CD4-positive, CD25-positive, alpha-beta regulatory T cell (primary cell): ENCODE data around the gene IL17B. TPM values are rescaled to one million over a fixed set of nuclear protein-coding genes. Genes with fewer than 3 reads are reported as not detected.

Experiments
- ATAC-seq, 2 donors: fragments of 150-1000 bp; cut with Tn5 transposase; one replicate each; pipeline ENCODE4 v1.10.0; 2021; ENCODE audit warnings: low read depth in 2 of 2, moderate number of reproducible peaks in 2 of 2, moderate library complexity in 1 of 2
- DNase-seq, 3 donors: peaks; one replicate each; pipeline versions ENCODE4 v3.0.0 to v3.0.0-alpha.2; 2012 to 2022; ENCODE audit warnings: mixed read lengths in 1 of 3
- H3K27ac ChIP-seq: one replicate; pipeline ENCODE4 v1.7.0; 2013; ENCODE audit warnings: mild to moderate bottlenecking, low read length; ENCODE audit not compliant: insufficient read depth, poor library complexity, severe bottlenecking
- H3K27me3 ChIP-seq: one replicate; pipeline ENCODE4 v1.7.0; 2013; ENCODE audit warnings: low read length; ENCODE audit not compliant: control insufficient read depth, insufficient read depth
- H3K36me3 ChIP-seq: one replicate; pipeline ENCODE4 v1.7.0; 2013; ENCODE audit warnings: mild to moderate bottlenecking, low read length, moderate library complexity; ENCODE audit not compliant: control insufficient read depth, insufficient read depth
- H3K4me1 ChIP-seq: 2 replicates; pipeline ENCODE4 v1.7.0; 2013; ENCODE audit warnings: mild to moderate bottlenecking, low read length; ENCODE audit not compliant: insufficient read depth, control insufficient read depth, poor library complexity, severe bottlenecking
- H3K4me3 ChIP-seq: one replicate; pipeline ENCODE4 v1.7.0; 2013; ENCODE audit warnings: low read depth, mild to moderate bottlenecking, low read length, moderate library complexity
- H3K9me3 ChIP-seq, 2 experiments: 1 replicate in 1 of 2; 2 replicates in 1 of 2; pipeline ENCODE4 v1.7.0; 2013; ENCODE audit warnings: low read length in 2 of 2, mild to moderate bottlenecking in 1 of 2, moderate library complexity in 1 of 2; ENCODE audit not compliant: control insufficient read depth in 2 of 2
- H3K27ac Mint-ChIP-seq, 3 donors: one replicate each; pipeline ENCODE4 v1.8.0; 2020 to 2022; ENCODE audit warnings: mild to moderate bottlenecking in 3 of 3, mixed read lengths in 3 of 3, moderate library complexity in 2 of 3
- H3K27me3 Mint-ChIP-seq: one replicate; pipeline ENCODE4 v1.8.0; 2022; ENCODE audit warnings: mild to moderate bottlenecking, mixed read lengths
- H3K36me3 Mint-ChIP-seq: one replicate; pipeline ENCODE4 v1.8.0; 2020; ENCODE audit warnings: mixed read lengths
- H3K4me1 Mint-ChIP-seq, 4 donors: one replicate each; pipeline ENCODE4 v1.8.0; 2020 to 2022; ENCODE audit warnings: mixed read lengths in 4 of 4, mild to moderate bottlenecking in 1 of 4
- H3K4me3 Mint-ChIP-seq, 4 donors: one replicate each; pipeline ENCODE4 v1.8.0; 2020 to 2022; ENCODE audit warnings: mild to moderate bottlenecking in 4 of 4, mixed read lengths in 4 of 4, moderate library complexity in 3 of 4
- H3K9me3 Mint-ChIP-seq, 7 donors: one replicate each; pipeline ENCODE4 v1.8.0; 2020 to 2022; ENCODE audit warnings: mixed read lengths in 7 of 7, mild to moderate bottlenecking in 3 of 7, moderate library complexity in 2 of 7
- polyA plus RNA-seq, 4 donors: library from polyadenylated mRNA; unstranded; fragments of 300-500 nt; fragmentation: Illumina TruSeq; gene quantifications; one replicate each; pipeline ENCODE4 v1.2.3, GENCODE V29; 2021
- total RNA-seq: library from RNA; stranded (reverse); gene quantifications from one replicate; pipeline ENCODE4 v1.2.3, GENCODE V29; 2022

The IL17B gene
- total and polyA plus RNA-seq, 5 donors from 2014 or later = not detected

GRCh38 chr5:149412783-149413476 lies 33.8 kb upstream of the IL17B start:
- Mint-ChIP-seq H3K27ac (no peak overlapping the region), H3K4me3 (no peak overlapping the region), H3K9me3 (no peaks in the 10 kb centered on the region)

GRCh38 chr5:149411738-149412519 lies 32.8 kb upstream of the IL17B start:
- Mint-ChIP-seq H3K9me3 (no peaks in the 10 kb centered on the region), H3K4me3 (no peak overlapping the region), H3K27ac (no peak overlapping the region), H3K36me3 (peaks cover 3% of the 10 kb centered on the region), H3K27me3 (peaks cover 5% of the 10 kb centered on the region), H3K4me1 (no peaks in the 10 kb centered on the region)
- Histone ChIP-seq H3K36me3 (no peaks in the 10 kb centered on the region), H3K27me3 (no peaks in the 10 kb centered on the region), H3K4me1 (no peaks in the 10 kb centered on the region), H3K4me3 (no peak overlapping the region), H3K9me3 (no peaks in the 10 kb centered on the region), H3K27ac (no peak overlapping the region)
- ATAC-seq = no peak
- no peak for DNase-seq

More at GRCh38 chr5:149412783-149413476, 33.8 kb upstream of the IL17B start:
- H3K9me3 ChIP-seq = no peaks in the 10 kb centered on the region
- H3K27me3 Mint-ChIP-seq = peaks cover 5% of the 10 kb centered on the region
- no peak overlapping the region for H3K27ac ChIP-seq
- ATAC-seq (no peak), DNase-seq (no peak)
- no peaks in the 10 kb centered on the region for H3K4me1 Mint-ChIP-seq
- peaks cover 3% of the 10 kb centered on the region for H3K36me3 Mint-ChIP-seq
- H3K36me3 ChIP-seq = no peaks in the 10 kb centered on the region
- no peak overlapping the region for H3K4me3 ChIP-seq
- no peaks in the 10 kb centered on the region for H3K27me3 ChIP-seq
- no peaks in the 10 kb centered on the region for H3K4me1 ChIP-seq

GRCh38 chr5:149410721-149411432 lies 31.8 kb upstream of the IL17B start:
- Mint-ChIP-seq H3K27me3 (peaks cover 5% of the 10 kb centered on the region), H3K4me3 (no peak overlapping the region), H3K36me3 (peaks cover 3% of the 10 kb centered on the region), H3K9me3 (no peaks in the 10 kb centered on the region), H3K27ac (no peak overlapping the region), H3K4me1 (no peaks in the 10 kb centered on the region)
- no peaks in the 10 kb centered on the region for H3K9me3 ChIP-seq
- DNase-seq (no peak), ATAC-seq (no peak)
- H3K27me3 ChIP-seq = no peaks in the 10 kb centered on the region
- H3K27ac ChIP-seq = no peak overlapping the region
- H3K4me3 ChIP-seq = no peak overlapping the region
- H3K4me1 ChIP-seq = no peaks in the 10 kb centered on the region
- no peaks in the 10 kb centered on the region for H3K36me3 ChIP-seq

- Mint-ChIP-seq H3K36me3 (peaks cover 3% of the 10 kb centered on the region), H3K27ac (no peak overlapping the region), H3K27me3 (no peaks in the 10 kb centered on the region), H3K4me3 (no peak overlapping the region), H3K4me1 (no peaks in the 10 kb centered on the region), H3K9me3 (no peaks in the 10 kb centered on the region)
- no peak for DNase-seq
- Histone ChIP-seq H3K9me3 (no peaks in the 10 kb centered on the region), H3K4me3 (no peak overlapping the region), H3K27ac (no peak overlapping the region), H3K36me3 (no peaks in the 10 kb centered on the region), H3K27me3 (no peaks in the 10 kb centered on the region), H3K4me1 (no peaks in the 10 kb centered on the region)
- ATAC-seq = no peak
Measured at GRCh38 chr5:149410071-149410470, 31.0 kb upstream of the IL17B start.

DNA sequence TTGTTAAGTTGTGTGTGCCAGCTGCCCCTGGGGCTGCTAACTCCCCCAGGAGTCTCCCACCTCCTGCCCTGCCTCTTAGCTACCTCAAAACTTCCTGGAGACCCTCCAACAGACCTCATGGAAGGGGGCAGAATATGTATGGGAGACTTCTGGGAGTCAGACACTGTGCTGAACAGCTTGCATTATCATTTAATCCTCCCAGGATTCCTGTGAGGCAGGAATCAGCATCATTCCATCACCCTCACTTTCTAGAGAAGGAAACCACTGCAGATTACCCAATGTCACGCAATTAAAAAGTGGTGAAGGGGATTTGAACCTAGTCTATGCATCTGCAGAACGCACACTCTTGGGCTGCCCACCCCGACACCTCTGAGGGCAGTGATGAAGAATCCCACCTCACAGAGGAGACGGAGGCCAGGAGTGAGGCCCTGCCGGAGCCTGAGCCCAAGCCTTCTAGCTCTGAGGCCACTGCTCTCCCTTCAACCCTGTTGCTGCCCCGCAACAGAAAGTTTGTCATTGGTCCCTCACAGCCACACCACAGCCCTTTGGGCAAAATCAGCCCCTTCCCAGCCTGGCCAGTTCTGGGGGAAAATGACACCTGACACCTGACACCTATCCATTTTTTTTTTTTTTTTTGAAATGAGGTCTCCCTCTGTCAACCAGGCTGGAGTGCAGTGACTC lies 30.3 kb upstream of the IL17B start:
- no peaks in the 10 kb centered on the region for H3K4me1 Mint-ChIP-seq
- Histone ChIP-seq H3K4me3 (no peak overlapping the region), H3K36me3 (no peaks in the 10 kb centered on the region), H3K27ac (no peak overlapping the region), H3K4me1 (no peaks in the 10 kb centered on the region), H3K27me3 (no peaks in the 10 kb centered on the region), H3K9me3 (no peaks in the 10 kb centered on the region)
- no peak for ATAC-seq
- H3K36me3 Mint-ChIP-seq = no peaks in the 10 kb centered on the region
- no peak for DNase-seq
- H3K9me3 Mint-ChIP-seq = no peaks in the 10 kb centered on the region
- no peak overlapping the region for H3K4me3 Mint-ChIP-seq
- H3K27ac Mint-ChIP-seq = no peak overlapping the region
- H3K27me3 Mint-ChIP-seq = no peaks in the 10 kb centered on the region

DNA sequence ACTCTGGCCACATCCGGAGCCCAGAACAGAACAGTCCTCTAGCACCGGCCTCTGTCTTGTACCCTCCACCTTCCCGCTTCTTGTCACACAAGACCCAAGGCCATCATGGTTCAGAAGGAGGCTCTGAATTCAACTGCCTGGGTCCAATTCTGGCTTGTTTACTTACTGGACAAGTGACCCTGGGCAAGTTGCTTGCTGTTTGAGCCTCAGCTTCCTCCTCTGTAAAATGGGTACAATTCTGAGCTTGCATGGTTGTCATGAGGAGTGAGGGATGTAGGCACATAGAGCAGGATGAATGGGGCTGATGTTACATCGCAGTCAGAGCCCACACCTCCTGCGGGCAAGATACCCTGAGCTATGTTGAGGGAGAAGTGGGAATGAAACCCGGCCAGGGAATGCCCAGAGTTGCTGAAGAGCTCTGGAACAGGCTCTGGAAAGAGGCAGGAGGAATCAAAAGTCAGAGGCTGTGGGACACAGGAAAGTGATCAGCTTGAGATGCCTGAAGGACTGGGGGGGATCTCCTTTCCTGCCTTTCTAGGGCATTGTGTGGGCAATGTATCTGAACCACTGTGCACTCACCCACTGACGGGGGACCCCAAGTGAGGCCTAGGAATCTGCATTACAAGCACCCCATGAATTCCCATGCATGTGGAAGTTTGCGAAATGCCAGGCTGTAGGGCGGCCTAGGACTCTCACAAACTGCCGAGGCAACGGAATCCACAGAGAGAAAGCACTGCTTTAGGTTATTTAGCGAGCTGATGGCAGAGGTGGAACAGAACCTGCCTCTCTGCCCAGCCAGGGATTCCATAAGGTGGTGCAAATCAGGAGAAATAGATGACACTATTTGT lies 29.4 kb upstream of the IL17B start:
- ATAC-seq = no peak
- H3K27ac Mint-ChIP-seq = no peak overlapping the region

More for the DNA sequence above, 29.4 kb upstream of the IL17B start:
- H3K4me1 ChIP-seq = no peaks in the 10 kb centered on the region
- no peaks in the 10 kb centered on the region for H3K27me3 ChIP-seq
- H3K27me3 Mint-ChIP-seq = no peaks in the 10 kb centered on the region
- H3K4me3 Mint-ChIP-seq = no peak overlapping the region
- H3K36me3 Mint-ChIP-seq = no peaks in the 10 kb centered on the region
- H3K4me3 ChIP-seq = no peak overlapping the region
- H3K4me1 Mint-ChIP-seq = no peaks in the 10 kb centered on the region
- H3K9me3 Mint-ChIP-seq = no peaks in the 10 kb centered on the region
- no peaks in the 10 kb centered on the region for H3K9me3 ChIP-seq
- H3K27ac ChIP-seq = no peak overlapping the region
- no peak for DNase-seq
- H3K36me3 ChIP-seq = no peaks in the 10 kb centered on the region
